Stimulated activated CD8-positive, alpha-beta memory T cell treated with anti-CD3 and anti-CD28 coated beads, Interleukin-7, amount 100 ng/mL, for 1 hour (primary cell): Measurements from ENCODE around the gene ADGRG4.

Source experiments
- DNase-seq, 2 donors: peaks; one replicate each; pipeline ENCODE4 v3.0.0-alpha.2; 2020; ENCODE audit warnings: low read depth in 2 of 2

The ADGRG4 gene

DNA sequence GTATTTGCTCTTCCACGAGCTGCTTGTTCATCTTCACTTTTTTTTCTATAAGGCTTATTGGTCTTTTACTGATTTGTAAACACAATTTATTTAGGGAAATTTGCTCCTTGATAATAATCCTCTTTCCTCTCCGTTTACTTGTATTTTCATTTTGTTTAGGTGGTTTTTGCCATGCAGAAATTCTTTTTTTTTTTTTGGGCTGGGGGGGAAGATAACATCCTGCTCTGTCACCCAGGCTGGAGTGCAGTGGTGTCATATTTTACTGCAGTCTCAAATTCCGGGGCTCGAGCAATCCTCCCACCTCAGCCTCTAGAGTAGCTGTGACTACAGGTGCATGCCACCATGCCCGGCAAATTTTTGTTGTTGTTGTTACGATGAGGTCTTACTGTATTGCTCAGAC lies 155.4 kb downstream of the ADGRG4 start:
- DNase-seq, result no peak

DNA sequence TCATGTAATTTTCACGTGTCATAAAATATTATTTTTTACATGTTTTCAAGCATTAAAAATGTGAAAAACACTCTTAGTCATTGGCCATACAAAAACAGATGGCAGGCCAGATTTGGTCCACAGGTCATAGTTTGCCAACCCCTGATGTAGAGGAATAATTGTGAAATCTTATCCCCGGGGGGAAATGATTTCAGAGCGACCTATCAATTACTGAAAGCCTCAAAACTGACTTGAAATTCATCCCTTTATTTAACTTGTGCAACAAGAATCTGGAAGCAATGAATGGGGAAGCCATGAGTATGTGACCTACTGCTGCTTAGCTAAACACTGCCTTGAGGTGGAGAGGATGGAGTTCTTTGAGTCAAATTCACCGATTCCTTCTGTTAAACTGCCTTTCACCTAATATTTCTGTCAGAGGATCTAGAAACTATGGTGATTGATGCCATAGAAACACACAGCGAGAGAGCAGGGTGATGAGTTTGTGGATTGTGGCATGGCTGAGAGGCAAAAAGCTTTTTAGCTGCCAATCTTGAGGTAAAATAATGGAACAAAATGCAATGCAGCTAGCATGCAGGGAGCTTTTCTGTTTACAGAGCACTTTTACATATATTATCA lies 156.6 kb downstream of the ADGRG4 start:
- DNase-seq, result no peak

DNA sequence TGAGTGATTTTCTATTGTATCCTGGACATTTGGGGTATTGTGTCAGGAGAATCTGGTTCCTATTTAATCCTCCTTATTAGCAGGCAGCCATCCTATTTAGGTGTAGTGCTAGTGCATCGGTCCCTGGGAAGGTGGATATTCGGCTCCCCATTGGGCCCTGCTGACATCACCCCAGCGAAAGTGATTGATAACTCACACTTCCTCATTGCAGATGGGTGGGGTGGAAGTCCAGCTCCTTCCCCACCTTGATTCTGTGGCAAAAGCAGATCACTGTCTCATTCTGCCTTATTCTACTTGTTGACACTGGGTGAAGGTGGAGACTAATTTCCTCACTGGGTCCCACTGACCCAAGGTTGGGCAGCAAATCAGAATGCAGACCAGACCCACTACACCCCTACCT lies 163.8 kb downstream of the ADGRG4 start:
- no peak for DNase-seq
